ENCODE measurements around the gene IL3RA.

Gene IL3RA

DNA sequence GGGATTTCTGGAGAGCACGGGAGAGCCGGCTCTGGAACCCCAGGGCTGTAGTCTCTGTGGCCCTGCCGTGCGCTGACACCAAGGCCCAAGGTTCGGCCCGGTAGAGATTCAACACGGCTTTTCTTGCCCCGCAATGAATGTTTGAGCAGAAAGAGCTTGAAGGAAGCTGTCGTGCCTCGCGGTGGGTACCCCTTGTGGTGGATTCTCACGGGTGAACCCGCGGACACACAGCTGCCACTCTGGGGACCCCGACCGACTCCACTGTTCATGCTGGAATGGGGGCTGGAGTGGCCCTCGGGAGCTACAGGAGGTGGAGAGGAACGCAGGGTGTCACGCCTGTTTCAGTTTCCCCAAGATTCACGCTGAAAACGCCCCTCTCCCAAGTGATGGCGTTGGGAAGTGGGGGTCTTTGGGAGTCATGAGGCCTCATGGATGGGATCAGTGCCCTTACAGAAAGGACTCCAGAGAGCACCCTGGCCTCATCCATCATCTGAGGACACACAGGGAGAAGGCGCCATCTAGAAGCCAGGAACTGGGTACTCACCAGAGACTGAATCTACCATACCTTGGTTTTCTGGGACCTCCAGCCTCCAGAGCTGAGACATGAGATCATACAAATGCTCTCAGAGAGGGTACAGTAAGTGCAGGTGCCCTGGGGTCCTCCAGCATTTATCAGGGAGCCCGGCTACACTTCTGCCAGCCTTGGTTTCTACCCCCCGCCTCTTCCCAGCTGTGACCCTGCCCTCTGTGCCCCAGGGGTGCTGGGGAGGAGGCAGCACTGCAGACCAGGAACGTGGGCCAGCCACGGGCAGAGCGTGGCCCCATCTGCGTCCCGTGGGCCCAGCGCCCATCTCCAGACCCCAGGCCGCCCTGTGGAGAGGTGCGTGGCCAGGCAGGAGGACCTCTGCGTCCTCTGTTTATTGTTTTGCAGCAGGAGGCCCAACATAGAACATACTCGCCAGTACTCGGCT lies 49.0 kb downstream of the IL3RA start:
- DNase-seq = no peak

DNA sequence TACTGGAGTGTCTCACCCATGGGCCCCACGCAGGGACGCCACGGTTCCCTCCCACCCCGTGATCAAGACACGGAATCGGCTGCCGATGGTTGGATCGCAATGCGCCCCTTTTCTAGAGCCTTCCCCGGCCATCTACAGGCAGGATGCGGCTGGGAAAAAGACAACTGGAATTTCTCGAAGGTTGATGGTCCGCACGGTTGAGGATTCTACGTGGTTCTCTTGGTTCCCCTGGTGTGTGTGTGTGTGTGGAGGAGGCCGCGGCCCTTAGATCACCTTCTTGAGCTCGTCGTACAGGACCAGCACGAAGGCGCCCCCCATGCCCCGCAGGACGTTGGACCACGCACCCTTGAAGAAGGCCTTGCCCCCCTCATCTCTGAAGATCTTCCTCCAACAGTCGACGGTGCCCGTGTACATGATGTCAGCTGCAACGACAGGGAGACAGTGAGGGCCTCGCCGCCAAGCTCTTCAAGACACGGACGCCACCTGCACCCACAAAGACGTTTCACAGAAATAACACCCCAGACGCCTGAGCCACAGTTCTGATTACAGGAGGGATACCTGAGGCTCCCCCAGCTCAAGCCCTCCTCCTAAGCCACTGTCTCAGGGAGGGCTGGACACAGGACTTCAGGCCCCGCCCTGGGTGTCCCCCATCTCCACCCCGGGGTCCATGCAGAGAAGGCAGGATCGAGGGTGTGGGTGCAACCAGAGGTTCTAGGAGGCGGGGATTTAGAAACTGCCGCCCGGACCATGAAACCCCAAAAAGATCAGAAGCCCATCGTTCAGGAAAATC lies 49.9 kb downstream of the IL3RA start:
- no peak for DNase-seq

DNA sequence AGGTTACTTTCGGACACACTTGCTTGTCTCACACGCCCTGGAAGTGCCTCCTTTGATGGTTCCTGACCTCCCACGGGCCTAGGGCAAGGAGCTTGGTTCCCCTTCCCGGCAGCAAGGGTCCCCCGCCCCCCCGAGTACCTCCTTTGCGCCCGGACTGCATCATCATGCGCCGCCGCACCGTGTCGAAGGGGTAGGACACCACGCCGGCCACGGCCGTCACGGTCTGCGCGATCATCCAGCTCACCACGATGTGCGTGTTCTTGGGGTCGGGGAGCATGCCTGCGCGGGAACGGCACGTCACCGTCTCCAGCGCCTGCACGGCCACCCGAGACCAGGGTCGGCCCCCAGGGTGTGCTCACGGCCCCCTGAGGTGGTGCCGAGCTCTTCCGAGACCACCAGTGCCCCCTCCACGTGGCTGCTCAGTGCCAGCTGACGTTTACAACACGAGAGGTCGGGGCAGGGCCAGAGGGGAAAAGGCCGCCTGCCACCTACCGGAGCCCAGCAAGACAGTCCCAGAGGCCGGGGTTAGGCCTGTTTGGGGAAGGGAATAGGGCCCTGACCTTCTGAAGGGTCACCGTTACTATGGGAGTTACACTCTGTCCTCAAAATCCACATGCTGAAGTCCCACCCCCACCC lies 50.7 kb downstream of the IL3RA start:
- no peak for DNase-seq

DNA sequence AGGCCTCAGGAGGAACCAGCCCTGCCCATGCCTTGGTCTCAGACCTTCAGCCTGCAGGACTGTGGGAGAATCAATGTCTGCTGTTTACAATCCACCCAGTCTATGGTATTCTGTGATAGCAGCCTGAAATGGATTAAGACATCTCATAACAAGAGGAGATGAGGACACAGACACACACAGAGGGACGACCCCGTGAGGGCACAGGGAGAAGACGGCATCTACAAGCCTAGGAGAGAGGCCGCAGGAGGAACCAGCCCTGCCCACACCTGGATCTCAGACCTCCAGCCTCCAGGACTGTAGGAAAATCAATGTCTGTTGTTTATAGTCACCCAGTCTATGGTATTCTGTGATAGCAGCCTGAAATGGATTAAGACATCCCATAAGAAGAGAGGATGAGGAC lies 52.1 kb downstream of the IL3RA start:
- no peak for DNase-seq

DNA sequence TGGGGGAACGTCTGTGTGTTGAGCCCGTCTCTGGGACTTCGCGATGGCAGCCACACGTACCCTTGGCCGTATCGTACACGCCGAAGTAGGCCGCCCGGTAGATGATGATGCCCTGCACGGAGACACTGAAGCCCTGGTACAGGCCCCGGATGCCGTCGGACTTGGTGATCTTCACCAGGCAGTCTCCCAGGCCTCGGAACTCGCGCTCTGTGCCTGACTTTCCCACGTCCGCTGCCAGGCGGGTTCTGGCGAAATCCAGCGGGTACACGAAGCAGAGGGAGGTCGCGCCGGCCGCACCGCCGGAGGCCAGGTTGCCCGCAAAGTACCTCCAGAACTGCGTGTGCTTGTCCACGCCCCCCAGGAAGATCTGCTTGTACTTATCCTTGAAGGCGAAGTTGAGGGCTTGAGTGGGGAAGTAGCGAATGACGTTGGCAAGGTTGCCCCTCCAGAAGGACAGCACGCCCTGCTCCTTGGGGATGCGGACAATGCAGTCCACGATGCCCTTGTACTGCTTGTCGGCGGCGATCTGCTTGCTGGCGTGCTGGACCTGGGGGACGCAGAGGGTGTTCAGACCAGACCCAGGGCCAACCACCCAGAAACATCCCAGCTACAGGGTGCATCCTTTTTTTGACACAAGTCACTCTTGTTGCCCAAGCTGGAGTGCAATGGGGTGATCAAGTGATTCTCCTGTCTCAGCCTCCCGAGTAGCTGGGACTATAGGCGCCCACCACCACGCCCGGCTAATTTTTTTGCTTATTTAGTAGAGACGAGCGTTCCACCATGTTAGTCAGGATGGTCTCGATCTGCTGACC lies 52.8 kb downstream of the IL3RA start:
- DNase-seq = no peak

DNA sequence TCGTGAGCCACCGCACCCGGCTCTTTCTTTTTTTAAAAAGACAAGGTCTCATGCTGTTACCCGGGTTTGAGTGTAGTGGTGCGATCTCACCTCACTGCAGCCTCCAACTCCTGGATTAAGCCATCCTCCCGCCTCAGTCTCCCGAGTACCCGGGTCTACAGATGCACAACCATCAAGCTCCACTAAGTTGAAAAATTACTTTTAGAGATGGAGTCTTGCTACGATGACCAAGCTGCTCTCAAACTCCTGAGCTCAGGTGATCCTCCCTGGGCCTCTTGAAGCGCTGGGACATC lies 53.4 kb downstream of the IL3RA start:
- DNase-seq = no peak

DNA sequence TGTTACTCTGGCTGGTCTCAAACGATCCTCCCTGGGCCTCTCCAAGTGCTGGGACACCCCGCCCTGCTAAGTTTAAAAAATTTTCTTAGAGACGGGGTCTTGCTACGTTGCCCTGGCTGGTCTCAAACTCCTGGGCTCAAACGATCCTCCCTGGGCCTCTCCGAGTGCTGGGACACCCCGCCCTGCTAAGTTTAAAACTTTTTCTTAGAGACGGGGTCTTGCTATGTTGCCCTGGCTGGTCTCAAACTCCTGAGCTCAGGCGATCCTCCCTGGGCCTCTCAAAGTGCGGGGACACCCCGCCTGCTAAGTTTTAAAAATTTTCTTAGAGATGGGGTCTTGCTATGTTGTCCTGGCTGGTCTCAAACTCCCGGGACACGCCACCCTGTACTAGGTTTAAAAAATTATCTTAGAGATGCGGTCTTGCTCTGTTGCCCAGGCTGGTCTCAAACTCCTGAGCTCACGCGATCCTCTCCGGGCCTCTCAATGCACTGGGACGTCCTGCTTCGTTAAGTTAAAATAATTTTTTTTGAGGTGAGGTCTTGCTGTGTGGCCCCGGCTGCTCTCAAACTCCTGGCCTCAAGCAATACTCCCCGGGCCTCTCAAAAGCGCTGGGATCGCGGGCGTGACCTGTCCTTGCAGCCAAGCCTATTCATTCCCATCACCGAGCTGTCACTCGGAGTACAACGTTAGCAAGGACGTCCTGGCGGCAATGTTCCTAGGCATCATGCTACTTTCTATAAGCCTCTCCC lies 54.2 kb downstream of the IL3RA start:
- no peak for DNase-seq

DNA sequence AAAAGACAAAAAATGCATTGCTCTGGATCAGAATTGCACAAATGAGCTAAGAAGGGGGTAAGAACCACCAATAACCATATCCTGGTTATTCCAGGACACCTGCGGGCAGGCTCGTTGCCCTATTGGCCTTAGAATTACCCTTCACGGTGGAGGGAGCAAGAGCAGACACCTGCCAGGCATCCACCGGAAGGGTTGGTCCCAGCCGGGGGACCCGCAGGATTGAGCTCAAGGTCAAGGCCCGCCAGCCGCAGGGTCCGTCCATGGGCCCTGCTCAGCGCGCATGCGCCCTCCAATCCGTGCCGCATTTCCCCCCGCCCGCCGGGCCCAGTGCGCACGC lies 54.8 kb downstream of the IL3RA start:
- DNase-seq = no peak

DNA sequence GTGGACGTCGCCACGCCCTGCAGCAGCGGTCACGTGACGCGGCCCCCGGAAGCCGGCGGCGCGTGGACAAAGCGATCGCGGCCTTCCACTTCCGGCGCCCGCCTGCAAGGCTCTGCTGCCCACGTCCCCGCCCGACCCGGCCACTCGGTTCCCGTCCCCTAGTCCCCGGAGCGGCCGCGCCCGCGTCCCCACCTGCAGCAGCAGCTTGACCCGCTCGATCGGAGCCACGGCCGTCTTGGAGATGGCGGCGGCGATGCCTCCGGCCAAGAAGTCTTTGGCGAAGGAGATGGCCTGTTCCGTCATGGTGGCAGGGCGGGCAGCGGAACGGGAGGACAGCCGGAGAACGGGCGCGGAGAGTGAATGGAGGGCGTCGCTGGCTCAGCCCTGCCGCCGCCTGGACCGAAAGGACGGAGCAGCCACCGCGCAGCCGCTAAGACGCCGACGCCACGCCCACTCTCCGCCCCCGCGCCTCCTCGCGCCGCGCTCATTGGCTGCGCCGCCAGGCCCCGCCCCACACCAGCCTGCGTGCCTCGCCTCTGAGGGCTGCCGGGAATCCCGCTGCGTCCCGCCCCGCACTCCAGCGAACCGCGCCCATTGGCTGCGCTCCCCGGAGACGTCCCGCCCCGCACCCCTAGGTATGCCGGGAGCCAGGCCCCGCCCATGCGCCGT lies 55.3 kb downstream of the IL3RA start, which contains the start of gene SLC25A6:
TSS of gene SLC25A6 (minus strand) at position 407 of the 669 bp plus-strand sequence. CDS start at position 303, 104 bp downstream.
- no peak for DNase-seq

DNA sequence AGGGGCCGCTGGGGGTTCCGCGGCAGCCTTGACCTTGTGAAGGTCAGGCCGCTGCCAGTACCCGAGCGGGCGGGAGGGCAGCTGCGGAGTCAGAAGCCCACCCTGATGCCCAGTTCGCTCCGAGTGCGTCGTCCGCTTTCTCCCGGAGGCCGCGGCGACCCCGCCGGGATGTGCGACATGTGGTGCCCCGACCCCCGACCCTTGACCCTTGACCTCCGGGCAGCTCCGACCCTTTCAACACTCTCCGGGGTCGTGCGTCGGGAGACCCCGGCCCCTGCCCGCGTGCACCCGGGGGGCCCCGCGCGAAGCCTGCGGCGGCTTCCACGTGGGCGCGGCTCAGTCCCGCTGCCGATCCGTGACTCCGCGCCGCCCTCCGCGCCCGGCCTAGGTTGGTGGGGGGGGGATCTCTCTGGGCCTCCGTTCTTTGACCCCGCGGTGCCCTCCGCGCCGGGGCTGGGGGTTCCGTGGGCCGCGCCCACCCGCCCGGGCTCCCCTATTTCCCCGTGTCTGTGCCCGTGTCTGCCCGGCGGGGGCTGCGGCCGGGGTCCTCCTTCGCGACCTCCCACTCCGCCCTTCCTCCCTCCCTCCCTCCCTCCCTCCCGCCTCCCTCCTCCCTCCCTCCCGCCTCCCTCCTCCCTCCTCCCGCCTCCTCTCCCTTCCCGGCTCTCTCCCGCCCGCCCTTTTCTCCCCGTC lies 55.9 kb downstream of the IL3RA start:
- DNase-seq = no peak

DNA sequence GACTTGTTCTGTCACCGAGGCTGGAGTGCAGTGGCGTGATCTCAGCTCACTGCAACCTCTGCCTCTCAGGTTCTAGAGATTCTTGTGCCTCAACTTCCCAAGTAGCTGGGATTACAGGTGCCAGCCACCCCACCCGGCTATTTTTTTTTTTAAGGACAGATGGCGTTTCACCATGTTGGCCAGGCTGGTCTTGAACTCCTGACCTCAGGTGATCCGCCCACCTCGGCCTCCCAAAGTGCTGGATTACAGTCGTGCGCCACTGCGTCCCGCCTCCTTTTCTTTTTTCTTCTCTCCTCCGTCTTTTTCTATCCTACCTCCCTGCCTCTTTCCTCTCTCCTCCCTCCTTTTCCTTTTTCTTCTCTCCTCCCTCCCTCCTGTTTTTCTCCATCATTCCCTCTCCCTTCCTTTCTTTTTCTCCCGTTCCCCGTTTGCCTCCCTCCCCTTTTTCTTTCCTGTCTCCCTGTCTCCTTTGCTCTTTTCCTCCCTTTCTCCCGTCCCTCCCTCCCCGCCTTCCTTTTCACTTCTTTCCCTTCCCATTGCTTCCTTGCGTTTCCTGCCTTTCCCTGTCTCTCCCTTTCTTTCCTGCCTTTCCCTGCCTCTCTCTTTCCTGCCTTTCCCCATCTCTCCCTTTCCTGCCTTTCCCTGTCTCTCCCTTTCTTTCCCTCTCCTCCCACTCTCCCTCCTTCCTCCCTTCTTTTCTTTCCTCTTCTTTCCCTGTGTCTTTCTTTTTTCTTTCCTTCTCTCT lies 57.5 kb downstream of the IL3RA start:
- no peak for DNase-seq

DNA sequence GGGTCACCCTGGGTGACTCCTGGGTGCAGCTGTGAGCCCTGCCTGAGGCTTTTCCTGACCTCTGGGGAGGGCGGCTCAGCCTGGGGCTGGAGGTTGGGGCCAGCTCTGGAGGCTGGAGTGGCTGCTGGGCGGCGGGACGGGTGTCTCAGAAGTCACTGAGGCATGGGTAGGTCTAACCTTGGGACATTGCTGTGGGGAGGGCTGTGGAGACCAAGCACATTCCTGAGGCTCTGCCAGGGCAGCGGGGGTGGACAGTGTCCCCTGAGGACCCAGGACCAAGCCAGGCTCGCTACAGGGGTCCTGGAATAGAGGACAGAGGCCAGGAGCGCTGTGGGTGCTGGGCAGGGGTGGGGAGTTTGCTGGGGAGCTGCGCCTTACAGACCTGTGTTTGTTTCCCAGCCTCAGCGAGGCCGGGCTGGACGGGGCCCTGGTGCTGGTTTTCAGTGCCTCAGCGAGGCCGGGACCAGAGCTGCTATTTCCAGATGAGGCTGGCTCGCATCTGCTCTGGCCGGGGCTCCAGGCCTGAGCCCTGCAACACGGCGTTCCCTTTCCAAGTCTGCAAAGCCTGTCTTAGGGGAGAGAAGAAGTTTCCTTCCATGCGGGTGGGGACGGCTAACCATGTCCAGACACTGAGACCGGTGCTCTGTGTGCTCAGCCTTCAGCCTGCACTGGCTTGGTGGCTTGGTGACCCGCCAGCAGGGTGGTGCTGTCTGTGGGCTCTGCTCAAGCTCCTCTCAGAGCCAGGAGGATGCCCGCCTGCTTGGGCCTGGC lies 58.3 kb downstream of the IL3RA start:
- DNase-seq = no peak

DNA sequence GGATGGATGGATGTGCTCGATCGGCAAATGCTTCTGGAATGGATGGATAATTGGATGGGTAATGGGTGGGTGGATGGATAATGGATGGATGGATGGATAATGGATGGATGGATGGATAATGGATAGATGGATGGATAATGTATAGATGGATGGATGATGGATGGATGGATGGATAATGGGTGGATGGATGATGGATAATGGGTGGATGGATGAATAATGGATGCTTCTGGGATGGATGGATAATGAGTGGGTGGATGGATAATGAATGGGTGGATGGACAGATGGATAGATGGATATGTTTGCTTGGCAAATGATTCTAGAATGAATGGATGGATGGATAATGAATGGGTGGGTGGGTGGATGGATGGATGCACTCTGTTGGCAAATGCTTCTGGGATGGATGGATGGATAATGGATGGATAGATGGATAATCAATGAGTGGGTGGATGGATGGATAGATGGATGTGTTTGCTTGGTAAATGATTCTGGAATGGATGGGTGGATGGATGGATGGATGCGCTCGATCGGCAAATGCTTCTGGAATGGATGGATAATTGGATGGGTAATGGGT lies 59.1 kb downstream of the IL3RA start:
- no peak for DNase-seq

DNA sequence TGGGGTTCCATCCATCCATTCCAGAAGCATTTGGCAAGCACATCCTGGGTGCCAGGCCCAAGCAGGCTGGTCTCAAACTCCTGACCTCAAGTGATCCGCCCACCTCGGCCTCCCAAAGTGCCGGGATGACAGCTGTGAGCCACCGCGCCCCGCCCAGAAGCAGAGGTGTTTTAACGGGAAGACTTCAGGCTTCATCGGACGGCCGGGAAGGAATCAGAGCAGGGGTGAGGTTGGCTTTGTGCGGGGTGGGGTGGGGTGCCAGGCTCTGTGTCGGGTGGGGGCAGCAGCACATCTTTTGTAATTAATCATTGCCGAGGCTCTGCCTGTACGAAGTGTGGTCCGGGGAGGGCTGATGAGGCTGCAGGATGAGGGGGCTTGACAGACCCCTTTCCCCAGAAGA lies 60.4 kb downstream of the IL3RA start:
- DNase-seq = no peak

DNA sequence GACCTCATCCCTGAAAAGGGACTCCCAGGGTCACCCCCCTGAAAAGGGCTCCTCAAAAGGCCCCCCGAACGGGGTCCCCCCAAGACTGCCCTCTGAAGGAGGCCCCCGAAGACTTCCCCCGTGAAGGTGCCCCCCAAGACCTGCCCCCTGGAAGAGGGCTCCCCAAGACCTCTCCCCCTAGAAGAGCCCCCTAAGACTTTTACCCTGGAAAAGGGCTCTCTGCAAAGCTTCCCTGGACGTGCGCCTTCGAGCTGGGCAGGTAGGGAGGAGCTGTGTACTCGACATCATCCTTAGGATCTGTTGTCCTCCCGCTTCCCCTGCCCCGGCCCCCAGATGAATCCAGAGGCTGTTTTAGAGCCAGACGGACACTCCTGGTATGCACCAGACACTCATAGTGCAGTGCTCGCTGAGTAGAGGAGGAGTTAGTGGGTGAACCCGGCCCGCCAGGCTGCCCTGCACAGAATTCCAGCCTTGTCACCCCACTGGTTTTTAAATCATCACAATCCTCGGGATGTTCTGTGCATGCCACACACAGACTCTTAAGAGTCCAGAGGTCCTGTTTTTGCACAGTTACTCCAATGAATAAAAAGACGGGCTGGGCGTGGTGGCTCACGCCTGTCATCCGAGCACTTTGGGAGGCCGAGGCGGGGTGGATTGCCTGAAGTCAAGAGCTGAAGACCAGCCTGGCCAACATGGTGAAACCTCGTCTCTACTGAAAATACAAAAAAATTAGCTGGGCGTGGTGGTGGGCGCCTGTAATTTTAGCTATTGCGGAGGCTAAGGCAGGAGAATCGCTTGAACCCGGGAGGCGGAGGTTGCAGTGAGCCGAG lies 61.1 kb downstream of the IL3RA start:
- no peak for DNase-seq

DNA sequence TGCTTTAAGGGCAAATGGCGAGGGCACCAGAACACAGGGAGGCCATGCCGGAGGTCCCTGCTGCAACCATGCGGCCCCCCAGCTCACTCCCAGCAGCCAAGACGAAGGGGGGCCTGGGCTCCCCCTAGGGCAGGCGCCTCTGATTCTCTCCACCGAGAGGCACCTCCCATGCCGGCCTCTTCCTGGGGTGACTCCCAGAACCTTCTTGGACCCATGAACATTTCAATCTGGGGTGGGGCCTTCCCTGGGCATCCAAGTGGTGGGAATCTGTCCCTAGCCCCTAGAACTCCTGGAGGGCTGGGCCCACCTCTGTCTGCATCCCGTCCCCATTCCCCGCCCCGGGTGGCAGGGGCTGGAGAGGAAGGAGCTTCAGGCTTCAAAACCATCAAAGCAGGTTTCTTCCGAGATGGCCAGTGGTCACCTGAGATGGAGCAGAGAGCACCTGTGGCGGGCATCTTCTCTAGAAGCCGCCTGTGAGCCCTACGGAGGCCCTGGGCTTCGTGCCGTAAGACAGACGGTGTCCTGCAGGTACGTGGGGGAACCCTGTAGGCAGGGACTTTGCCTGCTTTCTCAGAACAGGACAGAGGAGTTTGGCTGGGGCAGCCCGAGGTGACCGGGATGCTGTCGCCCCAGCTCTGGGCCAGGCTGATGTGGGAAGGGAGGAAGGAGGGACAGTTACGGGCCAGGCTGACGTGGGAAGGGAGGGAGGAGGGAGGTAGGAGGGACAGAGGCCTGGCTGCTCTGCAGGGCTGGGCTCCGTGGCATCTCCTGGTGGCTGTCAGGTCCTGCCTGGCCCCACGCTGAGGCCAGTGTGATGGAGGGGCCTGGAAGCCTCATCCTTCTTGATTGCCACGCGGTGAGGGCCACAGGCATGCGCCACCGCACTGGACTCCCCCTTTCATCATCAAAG lies 62.1 kb downstream of the IL3RA start:
- no peak for DNase-seq

DNA sequence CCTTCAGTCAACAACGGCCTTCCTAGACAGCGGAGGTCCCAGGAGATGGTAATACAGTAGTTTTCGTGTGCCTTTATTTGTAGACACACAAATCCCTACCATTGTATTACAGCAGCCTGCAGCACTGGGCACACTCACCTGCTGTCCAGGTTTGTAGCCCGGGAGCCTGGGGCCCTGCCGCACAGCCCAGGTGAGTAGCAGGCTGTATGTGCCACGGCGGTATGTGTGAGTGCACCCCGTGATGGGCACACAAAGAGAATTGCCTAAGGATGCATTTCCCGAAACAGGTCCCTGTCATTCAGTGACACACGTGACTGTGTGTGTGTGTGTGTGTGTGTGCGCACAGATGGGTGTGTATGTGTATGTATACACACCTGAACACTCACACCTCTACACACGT lies 63.5 kb downstream of the IL3RA start:
- no peak for DNase-seq

All from stimulated activated naive CD4-positive, alpha-beta T cell (primary cell).